B cell (primary cell): Measurements from ENCODE around the gene CTBP2. TPM values are rescaled to one million over a fixed set of nuclear protein-coding genes. Genes with fewer than 3 reads are reported as not detected.

ENCODE experiments used
- ATAC-seq: fragments of 200-7000 bp; cut with Tn5 transposase; one replicate; pipeline ENCODE4 v1.10.0; 2021; ENCODE audit warnings: low read depth, mild to moderate bottlenecking, moderate number of reproducible peaks, moderate library complexity
- CTCF ChIA-PET: fragments of 350-600 bp; sonication (Branson Sonifier 250); formaldehyde crosslinking; loops from one replicate; lab custom pipeline; 2021; ENCODE audit warnings: antibody characterized with exemption, inconsistent platforms; lab: Charles Lee
- POLR2A ChIA-PET: fragments of 350-600 bp; sonication (Branson Sonifier 250); formaldehyde crosslinking; loops from one replicate; lab custom pipeline; 2021; ENCODE audit warnings: antibody characterized with exemption; lab: Charles Lee
- DNase-seq: peaks from one replicate; pipeline ENCODE4 v3.0.0; 2013
- H2AFZ ChIP-seq: 2 replicates; pipeline ENCODE4 v1.6.1; 2012; ENCODE audit warnings: mild to moderate bottlenecking, low read depth, low read length; ENCODE audit not compliant: insufficient read depth, poor library complexity, severe bottlenecking
- H3K27ac ChIP-seq, 2 donors: 1 replicate in 1 of 2; 2 replicates in 1 of 2; pipeline ENCODE4 v1.5.1; 2012 to 2013; ENCODE audit warnings: low read length in 2 of 2, mild to moderate bottlenecking in 2 of 2, moderate library complexity in 1 of 2
- H3K27me3 ChIP-seq, 4 experiments: fragments of 200-600 bp in 1 of 4; sonication (generic) in 1 of 4; replicated peaks in 1 of 4; 1 replicate in 2 of 4; 2 replicates in 2 of 4; pipeline versions ENCODE4 v1.6.1 to v1.7.0; 2013 to 2016; ENCODE audit warnings: low read length in 3 of 4, mild to moderate bottlenecking in 2 of 4, mixed read lengths in 1 of 4, moderate library complexity in 1 of 4; ENCODE audit not compliant: insufficient read depth in 4 of 4, control insufficient read depth in 3 of 4; ENCODE audit errors: control extremely low read depth in 1 of 4
- H3K36me3 ChIP-seq, 2 experiments: replicated peaks in 1 of 2; 1 replicate in 1 of 2; 2 replicates in 1 of 2; pipeline versions ENCODE4 v1.6.1 to v1.7.1; 2013; ENCODE audit warnings: low read length in 1 of 2; ENCODE audit not compliant: insufficient read depth in 2 of 2, control insufficient read depth in 1 of 2; ENCODE audit errors: control extremely low read depth in 1 of 2, extremely low read depth in 1 of 2
- H3K4me1 ChIP-seq, 2 donors: fragments of 200-600 bp in 1 of 2; sonication (generic) in 1 of 2; 1 replicate in 1 of 2; 2 replicates in 1 of 2; pipeline versions ENCODE4 v1.5.1 to v1.6.1; 2013 to 2017; ENCODE audit warnings: low read length in 2 of 2; ENCODE audit not compliant: control insufficient read depth in 2 of 2, insufficient read depth in 2 of 2
- H3K4me2 ChIP-seq: replicated peaks from 2 replicates; pipeline ENCODE3; 2012; ENCODE audit warnings: mild to moderate bottlenecking, low read depth, low read length; ENCODE audit not compliant: poor library complexity, severe bottlenecking
- H3K4me3 ChIP-seq, 5 experiments: fragments of 200-600 bp in 1 of 5; sonication (generic) in 1 of 5; 1 replicate in 3 of 5; 2 replicates in 2 of 5; pipeline versions ENCODE4 v1.5.1 to v1.7.0; 2011 to 2016; ENCODE audit warnings: low read length in 4 of 5, mild to moderate bottlenecking in 4 of 5, low read depth in 2 of 5, control low read depth in 1 of 5, moderate library complexity in 1 of 5; ENCODE audit not compliant: insufficient read depth in 1 of 5; ENCODE audit errors: control extremely low read depth in 1 of 5, extremely low read depth in 1 of 5
- H3K79me2 ChIP-seq: fragments of 200-600 bp; sonication (generic); one replicate; pipeline ENCODE4 v1.6.0; 2016; ENCODE audit warnings: low read length; ENCODE audit not compliant: control insufficient read depth, insufficient read depth
- H3K9ac ChIP-seq: fragments of 200-600 bp; sonication (generic); 2 replicates; pipeline ENCODE4 v1.6.1; 2017; ENCODE audit warnings: mild to moderate bottlenecking, low read length, moderate library complexity
- H3K9me3 ChIP-seq, 3 donors: one replicate each; pipeline versions ENCODE4 v1.6.1 to v1.7.1; 2013; ENCODE audit warnings: low read length in 2 of 3; ENCODE audit not compliant: control insufficient read depth in 2 of 3, insufficient read depth in 1 of 3; ENCODE audit errors: control extremely low read depth in 1 of 3
- H4K20me1 ChIP-seq: 2 replicates; pipeline ENCODE4 v1.6.0; 2012; ENCODE audit warnings: mild to moderate bottlenecking, low read length; ENCODE audit not compliant: insufficient read depth, control insufficient read depth, poor library complexity, severe bottlenecking
- H3K27ac Mint-ChIP-seq: one replicate; pipeline ENCODE4 v1.8.0; 2021; ENCODE audit warnings: mixed read lengths
- H3K27me3 Mint-ChIP-seq: one replicate; pipeline ENCODE4 v1.8.0; 2021; ENCODE audit warnings: mixed read lengths
- H3K4me1 Mint-ChIP-seq: one replicate; pipeline ENCODE4 v1.8.0; 2021; ENCODE audit warnings: mixed read lengths
- H3K4me3 Mint-ChIP-seq: one replicate; pipeline ENCODE4 v1.8.0; 2021; ENCODE audit warnings: mixed read lengths
- H3K9me3 Mint-ChIP-seq: one replicate; pipeline ENCODE4 v1.8.0; 2022; ENCODE audit warnings: mixed read lengths; ENCODE audit not compliant: insufficient read depth
- CTCF ChIP-seq: fragments of 200-600 bp; IDR thresholded peaks from one replicate; pipeline ENCODE4 v1.8.0; 2022; ENCODE audit warnings: antibody characterized with exemption, mild to moderate bottlenecking
- EZH2 ChIP-seq: IDR thresholded peaks from 2 replicates; pipeline ENCODE4 v1.6.1; 2012; ENCODE audit warnings: borderline replicate concordance, low read depth, mild to moderate bottlenecking, moderate library complexity, low read length; ENCODE audit not compliant: insufficient read depth, poor library complexity, severe bottlenecking
- WGBS: methylation state at CpG from one replicate; pipeline ENCODE4 v1.1.5; 2013; ENCODE audit warnings: missing lambda C conversion rate; ENCODE audit not compliant: insufficient coverage; 5-methylcytosine and 5-hydroxymethylcytosine counted together
- intact Hi-C: fragments of 100-400 bp; cut with micrococcal nuclease; formaldehyde crosslinking; loops from one replicate; pipeline ENCODE4 v1.10.0; 2022
- polyA plus RNA-seq: library from polyadenylated mRNA; depleted of rRNA; stranded (reverse); fragments of >200 nt; gene quantifications from 2 replicates; pipeline ENCODE4 v1.2.3, GENCODE V29; 2012
- total RNA-seq, 2 donors: library from RNA; stranded (reverse); fragments of 120-200 nt in 1 of 2; gene quantifications; 1 replicate in 1 of 2; 2 replicates in 1 of 2; pipeline versions ENCODE4 v1.2.3 to v1.2.4, GENCODE V29; 2013 to 2022

The CTBP2 gene
- total and polyA plus RNA-seq, 2 donors (not counting 1 experiment from before 2014, with no cell fraction given): 0.39 to 0.85 TPM

GRCh38 chr10:125016611-125017202, 143.7 kb downstream of the CTBP2 start:
- Histone ChIP-seq H3K9me3 (peaks cover 0 to 14% (median 1%) of the 10 kb centered on the region in 3 donors), H3K4me1 (no peaks in the 10 kb centered on the region), H3K4me3 (no peak overlapping the region), H4K20me1 (no peaks in the 10 kb centered on the region), H3K36me3 (no peaks in the 10 kb centered on the region), H3K27me3 (peaks cover 0 to 3% (median 0%) of the 10 kb centered on the region in 4 experiments), H2AFZ (no peak overlapping the region), H3K27ac (no peak overlapping the region), H3K4me2 (no peak overlapping the region), H3K9ac (no peak overlapping the region), H3K79me2 (no peaks in the 10 kb centered on the region)
- H3K4me3 Mint-ChIP-seq: no peak overlapping the region
- ATAC-seq (no peak), DNase-seq (no peak)
- no peak for TF ChIP-seq EZH2
- no peak for TF ChIP-seq CTCF
- 86% methylated on average over 11 of the region's 14 CpGs for WGBS
- peaks cover 4% of the 10 kb centered on the region for H3K9me3 Mint-ChIP-seq
- H3K4me1 Mint-ChIP-seq: no peaks in the 10 kb centered on the region
- ChIA-PET CTCF (no interaction called here), POLR2A (no interaction called here)
- H3K27ac Mint-ChIP-seq: no peak overlapping the region
- H3K27me3 Mint-ChIP-seq: peaks cover 24% of the 10 kb centered on the region
- intact Hi-C loops: no loop called here

GRCh38 chr10:125016123-125016522, 144.2 kb downstream of the CTBP2 start:
- Mint-ChIP-seq H3K4me1 (no peaks in the 10 kb centered on the region), H3K27me3 (peaks cover 24% of the 10 kb centered on the region), H3K9me3 (peaks cover 4% of the 10 kb centered on the region), H3K4me3 (no peak overlapping the region), H3K27ac (no peak overlapping the region)
- no peak overlapping the region for H3K4me3 ChIP-seq
- intact Hi-C loops: no loop called here
- H3K4me2 ChIP-seq: no peak overlapping the region
- ChIA-PET POLR2A (no interaction called here), CTCF (no interaction called here)
- no peaks in the 10 kb centered on the region for H3K4me1 ChIP-seq
- no peaks in the 10 kb centered on the region for H4K20me1 ChIP-seq
- H3K9me3 ChIP-seq: peaks cover 0 to 14% (median 1%) of the 10 kb centered on the region in 3 donors
- no peak overlapping the region for H2AFZ ChIP-seq
- no peak overlapping the region for H3K27ac ChIP-seq
- H3K9ac ChIP-seq: no peak overlapping the region
- DNase-seq (no peak), ATAC-seq (no peak)
- no peaks in the 10 kb centered on the region for H3K36me3 ChIP-seq
- 95% methylated on average over 10 of the region's 10 CpGs for WGBS
- no peaks in the 10 kb centered on the region for H3K79me2 ChIP-seq
- H3K27me3 ChIP-seq: peaks cover 0 to 3% (median 0%) of the 10 kb centered on the region in 4 experiments
- no peak for TF ChIP-seq CTCF
